ENCODE data around the gene ZFPM1. TPM values are rescaled to one million over a fixed set of nuclear protein-coding genes. Genes with fewer than 3 reads are reported as not detected.

ZFPM1 gene
- total and polyA plus RNA-seq, 2 experiments from 2014 or later: 0.53 to 2.2 TPM

DNA sequence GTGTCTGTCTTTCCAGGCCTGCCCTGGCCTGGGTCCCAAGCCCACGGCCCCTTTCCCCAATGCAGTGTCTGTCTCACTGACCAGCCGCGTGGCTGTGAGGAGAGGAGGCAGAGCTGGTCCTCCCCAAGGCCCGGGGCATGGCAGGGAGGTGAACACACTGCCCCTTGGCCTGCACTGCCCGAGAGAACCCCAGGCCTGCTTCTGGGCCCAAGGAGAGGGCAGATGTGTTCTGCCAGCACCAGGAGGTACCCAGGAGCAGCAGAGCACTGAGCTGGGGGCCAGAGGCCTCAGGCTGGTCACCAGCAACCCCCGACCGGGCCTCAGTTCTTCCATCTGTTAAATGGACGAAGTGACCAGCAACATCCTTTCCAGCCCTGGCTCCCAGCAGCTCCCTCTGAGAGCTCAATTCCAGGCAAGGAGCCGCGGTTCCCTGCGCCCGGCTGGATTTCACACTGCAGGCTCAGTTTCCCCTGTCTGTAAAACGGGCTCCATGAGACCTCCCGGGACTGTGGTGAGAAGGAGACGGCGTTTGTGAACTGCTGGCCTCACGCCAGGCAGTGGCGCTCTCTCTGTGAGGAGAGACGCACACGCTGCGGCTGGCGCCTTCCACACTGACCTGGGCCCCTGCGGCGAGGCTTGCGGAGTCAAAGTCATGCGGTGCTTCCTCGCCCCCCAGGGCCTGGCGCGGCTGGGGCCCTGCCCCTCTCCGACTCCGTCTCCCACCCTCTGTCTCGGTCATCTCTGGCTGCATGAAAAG is 8.1 kb upstream of the ZFPM1 start:
- H3K27me3 ChIP-seq (ENCODE audit: insufficient read depth): no peaks in the 10 kb centered on the region
- H3K4me1 Mint-ChIP-seq: no peaks in the 10 kb centered on the region
- no peaks in the 10 kb centered on the region for H3K9me2 ChIP-seq (ENCODE audit: insufficient read depth)
- peaks cover 12% of the 10 kb centered on the region for H3K27me3 Mint-ChIP-seq (ENCODE audit: insufficient read depth, low read depth, poor library complexity)
- H3K4me2 ChIP-seq: no peak overlapping the region
- no peak overlapping the region for H2AFZ ChIP-seq
- no peaks in the 10 kb centered on the region for H3F3A ChIP-seq (replicated peaks; ENCODE audit: low read depth)
- H3K9me3 Mint-ChIP-seq: no peaks in the 10 kb centered on the region
- H3K4me1 ChIP-seq (ENCODE audit: insufficient read depth): no peaks in the 10 kb centered on the region; the same call in 1 of the 2 replicates
- no peak overlapping the region for H3K4me3 Mint-ChIP-seq
- H3K27ac Mint-ChIP-seq: no peak overlapping the region
- no peaks in the 10 kb centered on the region for H4K20me1 ChIP-seq (replicated peaks; ENCODE audit: insufficient read depth)
- H3K79me2 ChIP-seq (replicated peaks; ENCODE audit: insufficient read depth): no peaks in the 10 kb centered on the region
- no peak for DNase-seq (ENCODE audit: low spot score)
- ATAC-seq: peak; percentile 6; the same call in 1 of the 3 replicates
- H3K36me3 Mint-ChIP-seq (ENCODE audit: low read depth): no peaks in the 10 kb centered on the region
- no peak overlapping the region for H3K27ac ChIP-seq (ENCODE audit: low read depth)
- no peak overlapping the region for H3K4me3 ChIP-seq
- TF ChIP-seq, protein P1, sequence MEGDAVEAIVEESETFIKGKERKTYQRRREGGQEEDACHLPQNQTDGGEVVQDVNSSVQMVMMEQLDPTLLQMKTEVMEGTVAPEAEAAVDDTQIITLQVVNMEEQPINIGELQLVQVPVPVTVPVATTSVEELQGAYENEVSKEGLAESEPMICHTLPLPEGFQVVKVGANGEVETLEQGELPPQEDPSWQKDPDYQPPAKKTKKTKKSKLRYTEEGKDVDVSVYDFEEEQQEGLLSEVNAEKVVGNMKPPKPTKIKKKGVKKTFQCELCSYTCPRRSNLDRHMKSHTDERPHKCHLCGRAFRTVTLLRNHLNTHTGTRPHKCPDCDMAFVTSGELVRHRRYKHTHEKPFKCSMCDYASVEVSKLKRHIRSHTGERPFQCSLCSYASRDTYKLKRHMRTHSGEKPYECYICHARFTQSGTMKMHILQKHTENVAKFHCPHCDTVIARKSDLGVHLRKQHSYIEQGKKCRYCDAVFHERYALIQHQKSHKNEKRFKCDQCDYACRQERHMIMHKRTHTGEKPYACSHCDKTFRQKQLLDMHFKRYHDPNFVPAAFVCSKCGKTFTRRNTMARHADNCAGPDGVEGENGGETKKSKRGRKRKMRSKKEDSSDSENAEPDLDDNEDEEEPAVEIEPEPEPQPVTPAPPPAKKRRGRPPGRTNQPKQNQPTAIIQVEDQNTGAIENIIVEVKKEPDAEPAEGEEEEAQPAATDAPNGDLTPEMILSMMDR (conservative IDR thresholded peaks at IDR 0.05; ENCODE audit: low read depth in 2 of 2): peak in 1 of 2 experiments; percentile 52; a peak in 2 of 4 replicates
- no peak for TF ChIP-seq STAT1 (IDR thresholded peaks at IDR 0.05; ENCODE audit: unreplicated experiment)
- H3K36me3 ChIP-seq (ENCODE audit: insufficient read depth): no peaks in the 10 kb centered on the region

DNA sequence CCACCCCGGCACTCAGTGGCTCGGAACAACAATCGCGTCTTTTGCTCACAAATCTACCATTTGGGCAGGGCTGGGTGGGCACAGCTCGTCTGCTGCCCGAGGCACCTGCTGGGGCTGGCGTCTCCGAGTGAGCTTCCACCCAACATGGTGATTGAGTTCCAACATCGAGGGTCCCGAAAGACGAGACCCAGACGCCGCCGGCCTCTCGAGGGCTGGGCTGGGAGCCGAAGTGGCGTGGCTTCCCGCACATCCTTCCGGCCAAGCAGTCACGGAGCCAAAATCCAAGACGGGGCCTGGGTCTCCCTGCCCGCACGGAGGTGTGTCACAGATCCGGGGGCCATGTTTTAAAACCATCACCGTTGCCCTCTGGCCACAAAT is 7.5 kb upstream of the ZFPM1 start:
- no peak overlapping the region for H3K4me3 ChIP-seq
- no peak overlapping the region for H3K4me3 Mint-ChIP-seq
- no peak overlapping the region for H3K27ac Mint-ChIP-seq
- TF ChIP-seq CREB1 (CRISPR knock-in tag; IDR thresholded peaks at IDR 0.05; ENCODE audit: low read depth): no peak
- ATAC-seq: no peak
- H3K9me2 ChIP-seq (ENCODE audit: insufficient read depth): no peaks in the 10 kb centered on the region
- no peaks in the 10 kb centered on the region for H3K4me1 Mint-ChIP-seq
- H3K9me3 Mint-ChIP-seq: no peaks in the 10 kb centered on the region
- no peak for DNase-seq (ENCODE audit: low spot score)
- no peak overlapping the region for H3K4me2 ChIP-seq
- H4K20me1 ChIP-seq (replicated peaks; ENCODE audit: insufficient read depth): no peaks in the 10 kb centered on the region
- H3K27ac ChIP-seq (ENCODE audit: low read depth): no peak overlapping the region
- peaks cover 11% of the 10 kb centered on the region for H3K27me3 Mint-ChIP-seq (ENCODE audit: insufficient read depth, low read depth, poor library complexity)
- H3K4me1 ChIP-seq (ENCODE audit: insufficient read depth): no peaks in the 10 kb centered on the region; the same call in 1 of the 2 replicates
- no peak overlapping the region for H2AFZ ChIP-seq
- no peaks in the 10 kb centered on the region for H3K36me3 ChIP-seq (ENCODE audit: insufficient read depth)
- H3K36me3 Mint-ChIP-seq (ENCODE audit: low read depth): no peaks in the 10 kb centered on the region
- no peaks in the 10 kb centered on the region for H3K27me3 ChIP-seq (ENCODE audit: insufficient read depth)
- no peaks in the 10 kb centered on the region for H3F3A ChIP-seq (replicated peaks; ENCODE audit: low read depth)
- H3K79me2 ChIP-seq (replicated peaks; ENCODE audit: insufficient read depth): no peaks in the 10 kb centered on the region

DNA sequence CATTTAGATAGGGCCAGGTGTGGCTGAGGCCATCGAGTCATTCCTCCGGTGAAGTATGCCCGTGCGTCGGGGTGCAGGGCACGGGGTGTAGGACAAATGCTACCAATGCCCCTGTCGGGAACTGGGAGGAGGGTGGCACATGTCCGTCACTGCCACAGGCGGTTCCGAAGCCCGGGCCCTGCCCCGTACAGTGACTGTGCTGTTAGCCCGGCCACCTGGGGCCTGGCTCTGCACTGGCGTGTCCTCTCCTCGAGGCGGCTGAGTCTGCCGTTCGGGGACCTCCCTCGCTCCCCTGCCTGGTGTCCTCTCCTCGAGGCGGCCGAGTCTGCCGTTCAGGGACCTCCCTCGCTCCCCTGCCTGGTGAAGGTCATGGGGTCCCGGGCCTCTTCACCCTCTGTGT is 7.0 kb upstream of the ZFPM1 start:
- Histone ChIP-seq H3K4me3 (no peak overlapping the region), H2AFZ (no peak overlapping the region), H4K20me1 (replicated peaks; ENCODE audit: insufficient read depth) (no peaks in the 10 kb centered on the region), H3F3A (replicated peaks; ENCODE audit: low read depth) (no peaks in the 10 kb centered on the region), H3K9me2 (ENCODE audit: insufficient read depth) (no peaks in the 10 kb centered on the region), H3K27me3 (ENCODE audit: insufficient read depth) (0 out of 2 replicates have a peak, but pooled peaks cover 3% of the 10 kb centered on the region), H3K4me1 (ENCODE audit: insufficient read depth) (no peaks in the 10 kb centered on the region; the same call in 1 of the 2 replicates), H3K4me2 (no peak overlapping the region), H3K36me3 (ENCODE audit: insufficient read depth) (no peaks in the 10 kb centered on the region), H3K27ac (ENCODE audit: low read depth) (no peak overlapping the region), H3K79me2 (replicated peaks; ENCODE audit: insufficient read depth) (no peaks in the 10 kb centered on the region)
- Mint-ChIP-seq H3K27ac (no peak overlapping the region), H3K9me3 (no peaks in the 10 kb centered on the region), H3K36me3 (ENCODE audit: low read depth) (no peaks in the 10 kb centered on the region), H3K4me1 (no peaks in the 10 kb centered on the region), H3K27me3 (ENCODE audit: insufficient read depth, low read depth, poor library complexity) (peaks cover 11% of the 10 kb centered on the region), H3K4me3 (no peak overlapping the region)
- ATAC-seq (no peak), DNase-seq (ENCODE audit: low spot score) (no peak)
- TF ChIP-seq ZNF331 (CRISPR knock-in tag; IDR thresholded peaks at IDR 0.05; ENCODE audit: low read depth): no peak
- no peak for TF ChIP-seq EZH2 (IDR thresholded peaks at IDR 0.05; ENCODE audit: low read depth, unreplicated experiment)
- TF ChIP-seq JUNB (IDR thresholded peaks at IDR 0.05; ENCODE audit: unreplicated experiment): no peak
- TF ChIP-seq, protein P2, sequence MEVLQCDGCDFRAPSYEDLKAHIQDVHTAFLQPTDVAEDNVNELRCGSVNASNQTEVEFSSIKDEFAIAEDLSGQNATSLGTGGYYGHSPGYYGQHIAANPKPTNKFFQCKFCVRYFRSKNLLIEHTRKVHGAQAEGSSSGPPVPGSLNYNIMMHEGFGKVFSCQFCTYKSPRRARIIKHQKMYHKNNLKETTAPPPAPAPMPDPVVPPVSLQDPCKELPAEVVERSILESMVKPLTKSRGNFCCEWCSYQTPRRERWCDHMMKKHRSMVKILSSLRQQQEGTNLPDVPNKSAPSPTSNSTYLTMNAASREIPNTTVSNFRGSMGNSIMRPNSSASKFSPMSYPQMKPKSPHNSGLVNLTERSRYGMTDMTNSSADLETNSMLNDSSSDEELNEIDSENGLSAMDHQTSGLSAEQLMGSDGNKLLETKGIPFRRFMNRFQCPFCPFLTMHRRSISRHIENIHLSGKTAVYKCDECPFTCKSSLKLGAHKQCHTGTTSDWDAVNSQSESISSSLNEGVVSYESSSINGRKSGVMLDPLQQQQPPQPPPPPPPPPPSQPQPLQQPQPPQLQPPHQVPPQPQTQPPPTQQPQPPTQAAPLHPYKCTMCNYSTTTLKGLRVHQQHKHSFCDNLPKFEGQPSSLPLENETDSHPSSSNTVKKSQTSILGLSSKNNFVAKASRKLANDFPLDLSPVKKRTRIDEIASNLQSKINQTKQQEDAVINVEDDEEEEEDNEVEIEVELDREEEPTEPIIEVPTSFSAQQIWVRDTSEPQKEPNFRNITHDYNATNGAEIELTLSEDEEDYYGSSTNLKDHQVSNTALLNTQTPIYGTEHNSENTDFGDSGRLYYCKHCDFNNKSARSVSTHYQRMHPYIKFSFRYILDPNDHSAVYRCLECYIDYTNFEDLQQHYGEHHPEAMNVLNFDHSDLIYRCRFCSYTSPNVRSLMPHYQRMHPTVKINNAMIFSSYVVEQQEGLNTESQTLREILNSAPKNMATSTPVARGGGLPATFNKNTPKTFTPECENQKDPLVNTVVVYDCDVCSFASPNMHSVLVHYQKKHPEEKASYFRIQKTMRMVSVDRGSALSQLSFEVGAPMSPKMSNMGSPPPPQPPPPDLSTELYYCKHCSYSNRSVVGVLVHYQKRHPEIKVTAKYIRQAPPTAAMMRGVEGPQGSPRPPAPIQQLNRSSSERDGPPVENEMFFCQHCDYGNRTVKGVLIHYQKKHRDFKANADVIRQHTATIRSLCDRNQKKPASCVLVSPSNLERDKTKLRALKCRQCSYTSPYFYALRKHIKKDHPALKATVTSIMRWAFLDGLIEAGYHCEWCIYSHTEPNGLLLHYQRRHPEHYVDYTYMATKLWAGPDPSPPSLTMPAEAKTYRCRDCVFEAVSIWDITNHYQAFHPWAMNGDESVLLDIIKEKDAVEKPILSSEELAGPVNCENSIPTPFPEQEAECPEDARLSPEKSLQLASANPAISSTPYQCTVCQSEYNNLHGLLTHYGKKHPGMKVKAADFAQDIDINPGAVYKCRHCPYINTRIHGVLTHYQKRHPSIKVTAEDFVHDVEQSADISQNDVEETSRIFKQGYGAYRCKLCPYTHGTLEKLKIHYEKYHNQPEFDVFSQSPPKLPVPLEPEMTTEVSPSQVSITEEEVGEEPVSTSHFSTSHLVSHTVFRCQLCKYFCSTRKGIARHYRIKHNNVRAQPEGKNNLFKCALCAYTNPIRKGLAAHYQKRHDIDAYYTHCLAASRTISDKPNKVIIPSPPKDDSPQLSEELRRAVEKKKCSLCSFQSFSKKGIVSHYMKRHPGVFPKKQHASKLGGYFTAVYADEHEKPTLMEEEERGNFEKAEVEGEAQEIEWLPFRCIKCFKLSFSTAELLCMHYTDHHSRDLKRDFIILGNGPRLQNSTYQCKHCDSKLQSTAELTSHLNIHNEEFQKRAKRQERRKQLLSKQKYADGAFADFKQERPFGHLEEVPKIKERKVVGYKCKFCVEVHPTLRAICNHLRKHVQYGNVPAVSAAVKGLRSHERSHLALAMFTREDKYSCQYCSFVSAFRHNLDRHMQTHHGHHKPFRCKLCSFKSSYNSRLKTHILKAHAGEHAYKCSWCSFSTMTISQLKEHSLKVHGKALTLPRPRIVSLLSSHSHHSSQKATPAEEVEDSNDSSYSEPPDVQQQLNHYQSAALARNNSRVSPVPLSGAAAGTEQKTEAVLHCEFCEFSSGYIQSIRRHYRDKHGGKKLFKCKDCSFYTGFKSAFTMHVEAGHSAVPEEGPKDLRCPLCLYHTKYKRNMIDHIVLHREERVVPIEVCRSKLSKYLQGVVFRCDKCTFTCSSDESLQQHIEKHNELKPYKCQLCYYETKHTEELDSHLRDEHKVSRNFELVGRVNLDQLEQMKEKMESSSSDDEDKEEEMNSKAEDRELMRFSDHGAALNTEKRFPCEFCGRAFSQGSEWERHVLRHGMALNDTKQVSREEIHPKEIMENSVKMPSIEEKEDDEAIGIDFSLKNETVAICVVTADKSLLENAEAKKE (CRISPR knock-in tag; IDR thresholded peaks at IDR 0.05): no peak
- TF ChIP-seq POLR2AphosphoS5 (IDR thresholded peaks at IDR 0.05; ENCODE audit: low read depth): no peak

Measured in GM23338 (cell line).